Vagina (tissue), 2 donors: ENCODE data around the gene TGFB2.

Experiments used
- POLR2A ChIP-seq, 2 donors: fragments of 450-650 bp; IDR thresholded peaks; one replicate each; pipeline ENCODE4 v1.6.1; 2017; ENCODE audit warnings: antibody characterized with exemption in 2 of 2, mild to moderate bottlenecking in 2 of 2, moderate library complexity in 2 of 2
- TF ChIP-seq, protein P1 (sequence below), 3 experiments: fragments of 450-650 bp in 2 of 3; fragments of 200-600 bp in 1 of 3; sonication (generic) in 1 of 3; IDR thresholded peaks; one replicate each; pipeline ENCODE4 v1.5.1; 2017 to 2019; ENCODE audit warnings: antibody characterized with exemption in 3 of 3, mild to moderate bottlenecking in 2 of 3, moderate library complexity in 2 of 3

DNA sequence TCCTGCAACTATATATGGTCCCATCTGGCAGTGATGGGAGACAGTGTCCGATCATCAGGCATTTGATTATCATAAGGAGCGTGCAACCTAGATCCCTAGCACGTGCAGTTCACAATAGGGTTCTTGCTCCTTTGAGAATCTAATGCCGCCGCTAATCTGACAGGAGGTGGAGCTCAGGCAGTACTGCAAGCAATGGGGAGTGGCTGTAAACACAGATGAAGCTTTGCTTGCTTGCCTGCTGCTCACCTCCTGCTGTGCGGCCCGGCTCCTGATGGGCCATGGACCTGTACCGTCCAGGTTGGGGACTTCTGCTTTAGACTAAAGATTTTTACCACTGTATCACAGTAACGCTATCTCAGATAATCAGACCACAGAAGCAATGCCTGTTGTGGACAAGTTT lies 63.8 kb downstream of the TGFB2 start:
- no peak for TF ChIP-seq POLR2A (IDR thresholded peaks at IDR 0.05)
- TF ChIP-seq, protein P1, sequence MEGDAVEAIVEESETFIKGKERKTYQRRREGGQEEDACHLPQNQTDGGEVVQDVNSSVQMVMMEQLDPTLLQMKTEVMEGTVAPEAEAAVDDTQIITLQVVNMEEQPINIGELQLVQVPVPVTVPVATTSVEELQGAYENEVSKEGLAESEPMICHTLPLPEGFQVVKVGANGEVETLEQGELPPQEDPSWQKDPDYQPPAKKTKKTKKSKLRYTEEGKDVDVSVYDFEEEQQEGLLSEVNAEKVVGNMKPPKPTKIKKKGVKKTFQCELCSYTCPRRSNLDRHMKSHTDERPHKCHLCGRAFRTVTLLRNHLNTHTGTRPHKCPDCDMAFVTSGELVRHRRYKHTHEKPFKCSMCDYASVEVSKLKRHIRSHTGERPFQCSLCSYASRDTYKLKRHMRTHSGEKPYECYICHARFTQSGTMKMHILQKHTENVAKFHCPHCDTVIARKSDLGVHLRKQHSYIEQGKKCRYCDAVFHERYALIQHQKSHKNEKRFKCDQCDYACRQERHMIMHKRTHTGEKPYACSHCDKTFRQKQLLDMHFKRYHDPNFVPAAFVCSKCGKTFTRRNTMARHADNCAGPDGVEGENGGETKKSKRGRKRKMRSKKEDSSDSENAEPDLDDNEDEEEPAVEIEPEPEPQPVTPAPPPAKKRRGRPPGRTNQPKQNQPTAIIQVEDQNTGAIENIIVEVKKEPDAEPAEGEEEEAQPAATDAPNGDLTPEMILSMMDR (IDR thresholded peaks at IDR 0.05): no peak
